ENCODE measurements around the gene BLTP1. TPM values are rescaled to one million over a fixed set of nuclear protein-coding genes. Genes with fewer than 3 reads are reported as not detected.
A peak's percentile ranks its signal among the peaks of the same experiment; 100 is the strongest.

The BLTP1 gene
- total and polyA plus RNA-seq, 2 of the 13 experiments (the other 11 are each of a cell fraction or from before 2014, with no cell fraction given) = 27.7 to 33.1 TPM

- TF ChIP-seq TEAD3 (CRISPR knock-in tag; optimal IDR thresholded peaks at IDR 0.05; ENCODE audit: borderline replicate concordance) (no peak), ATF2 (CRISPR knock-in tag; IDR thresholded peaks at IDR 0.05) (no peak), ZBTB20 (CRISPR knock-in tag; IDR thresholded peaks at IDR 0.05; ENCODE audit: borderline replicate concordance, low read depth) (no peak), ZNF34 (CRISPR knock-in tag; IDR thresholded peaks at IDR 0.05; ENCODE audit: borderline replicate concordance) (no peak), E2F2 (CRISPR knock-in tag; IDR thresholded peaks at IDR 0.05; ENCODE audit: borderline replicate concordance) (no peak)
These were observed 11.6 kb downstream of the BLTP1 start (continued) for GRCh38 chr4:122163767-122164166.

GRCh38 chr4:122167369-122167768 is 15.2 kb downstream of the BLTP1 start:
- peaks cover 2% of the 10 kb centered on the region for H3K79me2 ChIP-seq (ENCODE audit: insufficient read depth, low read length)
- H3K9ac ChIP-seq (ENCODE audit: insufficient read depth, low read depth, low read length) = no peak overlapping the region
- 96% methylated on average over 4 of the region's 4 CpGs for WGBS (ENCODE audit: low lambda C conversion rate)
- in situ Hi-C loops (cut with HindIII; ENCODE audit: extremely low pct_ligation_motif_present, low pct_unique_long_range_greater_than_20kb) (no loop called here), intact Hi-C loops (cut with micrococcal nuclease; ENCODE audit: unreplicated experiment) (no loop called here)
- H3K27me3 ChIP-seq (ENCODE audit: control insufficient read depth in 1 of 2, insufficient read depth in 2 of 2, low read length in 2 of 2) = no peaks in the 10 kb centered on the region
- no peaks in the 10 kb centered on the region for H4K20me1 ChIP-seq (ENCODE audit: insufficient read depth, low read length)
- H3K4me1 ChIP-seq (ENCODE audit: insufficient read depth, low read length) = no peaks in the 10 kb centered on the region
- no peak overlapping the region for H2AFZ ChIP-seq (ENCODE audit: low read length)
- ChIA-PET CTCF (ENCODE audit: low intra/inter-chr PET ratio, low total read pairs) (no interaction called here), POLR2A (no interaction called here)
- ATAC-seq (peak; percentile 66), FAIRE-seq (no peak), DNase-seq (ENCODE audit: low spot score) (no peak)
- no peaks in the 10 kb centered on the region for H3K9me3 ChIP-seq (ENCODE audit: low read length)
- no peaks in the 10 kb centered on the region for H3K36me3 ChIP-seq (replicated peaks in 1 of 2; ENCODE audit: control insufficient read depth in 1 of 2, insufficient read depth in 2 of 2, low read length in 2 of 2)
- H3K4me3 ChIP-seq (replicated peaks in 1 of 3; ENCODE audit: insufficient read depth in 1 of 3, low read depth in 2 of 3, low read length in 3 of 3) = no peak overlapping the region
- no peak overlapping the region for H3K27ac ChIP-seq (ENCODE audit: extremely low read length, insufficient read depth, low read length)
- H3K4me2 ChIP-seq (ENCODE audit: low read depth, low read length) = no peak overlapping the region
- no TSS peak for BruUV-seq (replicated peaks)
- TF ChIP-seq ZNF574 (CRISPR knock-in tag; IDR thresholded peaks at IDR 0.05) (no peak), DNMT3B (CRISPR knock-in tag; conservative IDR thresholded peaks at IDR 0.05) (no peak), SALL1 (CRISPR knock-in tag; IDR thresholded peaks at IDR 0.05) (no peak), CTCF (CRISPR knock-in tag; IDR thresholded peaks at IDR 0.05) (no peak), HOXA7 (CRISPR knock-in tag; IDR thresholded peaks at IDR 0.05) (no peak)

Data from HepG2 (cell line).